Brain pericyte (primary cell): ENCODE results near the gene MAFB.
"Not testable (repeated sequence)": the region's sequence is repeated elsewhere in the genome, so short reads cannot be mapped to it uniquely, and the experiment has no call there.

Experiments used
- DNase-seq: peaks from one replicate; pipeline ENCODE4 v3.0.0-alpha.2; 2012; ENCODE audit warnings: low read depth, low spot score

Gene MAFB

GRCh38 chr20:40689100-40689942 is at the start of gene MAFB:
Gene MAFB (minus strand): TSS chr20:40689236. CDS start chr20:40688850, 386 bp downstream.
- peak; percentile 79 for DNase-seq

DNA sequence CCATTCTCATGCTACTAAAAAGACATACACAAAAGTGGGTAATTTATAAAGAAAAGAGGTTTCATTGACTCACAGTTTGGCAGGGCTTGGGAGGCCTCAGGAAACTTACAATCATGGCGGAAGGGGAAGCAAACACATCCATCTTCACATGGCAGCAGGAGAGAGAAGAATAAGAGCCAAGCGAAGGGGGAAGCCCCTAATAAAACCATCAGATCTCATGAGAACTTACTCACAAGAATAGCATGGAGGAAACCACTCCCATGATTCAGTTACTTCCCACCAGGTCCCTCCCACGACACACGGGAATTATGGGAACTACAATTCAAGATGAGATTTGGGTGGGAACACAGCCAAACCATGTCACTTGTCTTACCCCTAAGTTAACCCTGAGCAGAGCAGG is 47.4 kb upstream of the MAFB start:
- DNase-seq, result not testable (repeated sequence)

- no peak for DNase-seq
Observed at GRCh38 chr20:40728996-40729395, 40.0 kb upstream of the MAFB start.

- DNase-seq, result no peak
Observed at GRCh38 chr20:40728470-40728869, 39.4 kb upstream of the MAFB start.

DNA sequence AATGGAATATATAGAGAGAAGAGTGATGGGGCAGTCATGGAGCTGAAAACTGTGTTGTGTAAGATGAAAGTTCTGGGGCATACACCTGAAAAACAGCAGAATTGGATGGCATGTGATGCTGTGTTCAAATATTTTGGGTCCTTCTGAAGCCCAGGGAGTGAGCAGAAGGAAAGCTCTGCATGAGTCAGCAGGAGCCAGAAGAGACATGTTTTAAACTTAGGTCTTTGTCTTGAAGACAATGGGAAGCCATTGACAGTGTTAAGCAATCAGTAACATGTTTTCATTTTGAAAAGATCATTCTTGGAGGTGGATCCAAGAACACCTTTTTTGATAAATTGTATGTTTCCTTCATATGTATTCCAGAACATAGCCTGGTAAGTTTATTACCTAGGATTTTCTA is 38.9 kb upstream of the MAFB start:
- no peak for DNase-seq

DNA sequence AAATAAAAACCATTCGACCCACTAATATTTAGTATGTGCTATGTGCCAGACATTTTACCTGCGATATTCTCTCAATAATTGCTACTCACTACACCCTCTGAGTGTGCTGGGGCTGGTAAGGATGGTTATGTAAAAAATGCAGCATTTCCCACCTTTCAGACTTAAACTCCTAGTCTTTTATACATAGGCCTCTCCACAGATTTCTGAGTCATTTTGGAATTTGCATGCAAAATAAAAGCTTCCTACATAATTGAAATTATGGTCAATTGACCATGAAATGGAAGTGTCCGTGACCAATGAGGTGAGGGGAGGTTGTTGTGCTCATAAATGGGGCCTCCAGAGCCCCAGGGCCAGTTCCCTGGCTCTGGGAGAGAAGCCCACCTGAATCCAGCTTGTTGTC is 37.7 kb upstream of the MAFB start:
- DNase-seq, result no peak

- DNase-seq, result no peak
Observed at GRCh38 chr20:40724566-40724965, 35.5 kb upstream of the MAFB start.

DNA sequence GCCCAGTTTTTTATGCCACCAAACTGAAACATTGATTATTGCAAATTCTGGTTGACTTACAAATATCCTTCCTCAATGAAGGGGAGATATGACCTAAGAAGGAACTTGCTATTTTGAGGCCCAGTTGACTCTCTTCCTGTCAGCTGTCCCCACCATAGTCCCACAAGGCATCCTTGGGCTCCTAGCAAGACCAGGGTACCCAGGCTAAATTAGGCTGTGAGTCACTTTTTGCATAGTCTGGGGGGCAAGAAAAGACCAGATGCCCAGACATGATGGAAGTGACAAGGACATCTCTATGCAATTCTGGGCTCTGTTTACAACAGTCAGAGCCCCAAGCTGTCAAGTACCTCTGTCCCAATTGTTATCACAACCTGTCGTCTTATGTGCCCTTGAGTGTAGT is 31.8 kb upstream of the MAFB start:
- no peak for DNase-seq

DNA sequence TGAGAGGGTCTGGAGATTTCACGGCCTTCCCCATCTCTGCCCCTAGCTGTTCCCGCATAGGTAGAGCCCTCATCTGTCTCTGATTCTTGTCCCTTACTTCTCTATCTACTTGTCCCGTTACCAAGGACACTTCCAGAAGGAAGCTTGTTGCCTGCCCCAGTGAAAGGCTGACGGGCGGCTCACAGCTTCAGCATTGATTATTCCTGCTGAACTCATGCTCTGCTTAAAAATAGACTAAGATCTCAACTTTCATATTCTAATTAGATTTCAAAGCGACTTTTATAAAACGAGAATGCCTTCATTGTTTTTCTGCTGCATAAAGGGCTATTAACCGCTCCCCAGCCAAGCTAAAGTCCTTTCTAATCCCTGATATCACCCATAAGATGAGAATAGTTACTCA is 31.1 kb upstream of the MAFB start:
- no peak for DNase-seq

DNA sequence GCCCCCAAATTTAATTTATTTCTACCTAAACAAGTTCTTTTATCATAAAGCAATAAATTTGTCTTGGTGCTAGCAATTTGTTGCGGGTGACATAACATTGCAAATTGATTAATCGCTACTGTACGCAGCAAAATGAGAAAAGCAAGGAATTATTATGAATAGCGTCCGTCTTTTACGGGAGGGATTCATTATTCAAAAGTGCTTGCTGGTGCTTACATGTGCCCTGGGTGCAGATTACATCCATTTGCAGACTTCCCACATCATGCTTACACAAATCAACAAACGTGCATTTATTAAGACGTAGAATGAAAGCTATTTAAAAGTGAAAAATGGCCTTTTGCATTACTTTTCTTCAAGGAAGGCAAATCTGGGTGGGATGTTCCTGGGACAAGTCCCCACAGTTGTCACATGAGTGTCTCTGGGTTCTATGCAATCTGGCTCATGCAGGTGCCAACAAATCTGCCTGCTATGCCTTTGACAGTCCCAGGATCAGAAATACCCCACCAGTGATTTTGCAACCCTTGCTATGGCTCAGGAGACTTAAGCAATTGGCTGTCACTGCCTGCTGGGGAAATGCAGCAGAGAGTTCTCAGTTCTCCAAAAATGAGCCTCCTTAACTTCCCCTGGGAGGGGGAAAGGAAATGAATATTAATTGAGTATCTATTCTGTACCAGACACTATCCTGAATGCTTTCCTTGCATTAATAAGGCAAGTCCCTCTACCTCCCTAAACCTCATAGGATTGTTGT is 30.1 kb upstream of the MAFB start:
- DNase-seq, result no peak

GRCh38 chr20:40718214-40718977 is 29.4 kb upstream of the MAFB start:
- no peak for DNase-seq

DNA sequence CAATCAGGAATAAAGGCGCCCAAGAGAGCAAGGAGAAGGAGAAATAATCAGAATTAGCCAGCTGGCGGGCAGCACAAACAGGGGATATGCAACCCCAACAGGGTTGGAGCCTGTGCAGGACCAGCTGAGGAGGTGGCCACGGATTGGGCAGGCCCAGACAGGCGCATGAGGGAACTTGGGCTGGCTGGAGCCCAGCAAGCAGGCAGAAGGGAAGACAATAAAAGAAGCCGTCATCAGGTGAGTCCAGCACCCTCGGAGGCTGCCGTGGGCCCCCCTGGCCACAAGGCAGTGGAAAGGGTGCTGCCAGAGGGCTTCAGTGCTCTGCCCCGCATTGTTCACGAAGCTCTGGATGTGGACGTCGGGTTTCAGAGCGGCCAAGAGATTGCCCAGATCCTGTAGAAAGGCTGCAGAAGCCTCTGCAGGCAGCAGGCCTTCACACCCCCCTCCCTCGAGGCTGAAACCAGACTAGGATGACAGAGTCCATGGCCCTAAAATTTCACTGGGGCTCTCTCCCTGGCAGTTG is 28.4 kb upstream of the MAFB start:
- no peak for DNase-seq

- DNase-seq, result no peak
Observed at GRCh38 chr20:40715491-40715890, 26.5 kb upstream of the MAFB start.

- no peak for DNase-seq
Observed at GRCh38 chr20:40714916-40715315, 25.9 kb upstream of the MAFB start.

- DNase-seq, result no peak
Observed at GRCh38 chr20:40714109-40714508, 25.1 kb upstream of the MAFB start.

DNA sequence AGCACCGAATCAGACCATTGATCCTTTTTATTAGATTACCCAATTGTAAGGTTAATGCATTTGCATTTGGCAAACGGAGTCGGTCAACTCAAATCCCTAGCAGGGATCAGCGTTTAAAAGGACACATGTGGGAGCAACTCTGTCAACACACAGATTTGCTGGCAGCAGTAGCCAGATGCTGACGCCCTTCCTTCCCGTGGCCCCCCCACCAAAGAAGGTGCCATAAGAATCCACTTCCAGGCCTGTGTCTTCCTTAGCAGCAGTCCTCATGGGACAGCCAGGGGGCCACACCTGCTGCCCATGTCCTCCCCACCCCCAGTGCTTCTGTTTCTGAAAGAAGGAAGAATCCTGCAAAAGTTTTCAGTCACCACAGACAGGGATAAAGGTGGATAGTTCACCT is 24.5 kb upstream of the MAFB start:
- DNase-seq, result no peak

DNA sequence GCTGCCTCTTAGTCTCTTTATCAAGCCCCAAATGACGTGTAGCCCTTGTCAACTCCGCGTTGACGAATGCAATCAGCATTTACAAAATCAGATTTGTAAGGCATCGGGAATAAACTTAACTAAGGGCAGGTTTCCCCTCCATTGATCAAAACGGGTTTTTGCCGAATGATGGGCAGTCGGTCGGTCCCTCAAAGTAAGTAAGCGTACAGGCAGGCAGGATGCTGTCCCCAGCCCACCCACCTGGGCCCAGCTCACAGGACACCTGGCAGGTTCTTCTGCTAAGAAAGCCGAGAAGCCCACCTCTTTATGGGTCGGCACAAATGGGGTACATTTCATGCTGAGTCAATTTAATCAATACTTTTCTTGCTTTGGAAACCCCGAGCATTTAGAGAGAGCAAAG is 22.0 kb upstream of the MAFB start:
- no peak for DNase-seq

DNA sequence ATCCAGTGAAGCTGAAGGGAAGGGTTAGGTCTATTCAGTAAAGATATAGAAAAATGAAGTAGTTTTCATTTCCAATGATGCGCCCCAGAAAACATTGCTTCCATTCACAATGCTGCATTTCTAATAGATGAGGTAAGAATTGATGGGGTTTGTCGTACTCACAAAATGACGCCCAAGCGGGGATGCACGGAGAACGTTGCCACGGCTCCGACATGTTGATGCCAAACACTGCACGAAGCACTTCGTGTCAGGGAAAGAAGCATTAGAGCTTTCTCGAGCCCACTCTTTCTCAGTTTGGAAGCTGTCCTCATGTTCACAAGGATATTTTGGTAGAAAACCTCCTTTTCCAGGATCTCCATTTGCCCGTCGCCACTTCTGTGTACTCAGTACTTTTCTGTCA is 21.6 kb upstream of the MAFB start:
- no peak for DNase-seq

DNA sequence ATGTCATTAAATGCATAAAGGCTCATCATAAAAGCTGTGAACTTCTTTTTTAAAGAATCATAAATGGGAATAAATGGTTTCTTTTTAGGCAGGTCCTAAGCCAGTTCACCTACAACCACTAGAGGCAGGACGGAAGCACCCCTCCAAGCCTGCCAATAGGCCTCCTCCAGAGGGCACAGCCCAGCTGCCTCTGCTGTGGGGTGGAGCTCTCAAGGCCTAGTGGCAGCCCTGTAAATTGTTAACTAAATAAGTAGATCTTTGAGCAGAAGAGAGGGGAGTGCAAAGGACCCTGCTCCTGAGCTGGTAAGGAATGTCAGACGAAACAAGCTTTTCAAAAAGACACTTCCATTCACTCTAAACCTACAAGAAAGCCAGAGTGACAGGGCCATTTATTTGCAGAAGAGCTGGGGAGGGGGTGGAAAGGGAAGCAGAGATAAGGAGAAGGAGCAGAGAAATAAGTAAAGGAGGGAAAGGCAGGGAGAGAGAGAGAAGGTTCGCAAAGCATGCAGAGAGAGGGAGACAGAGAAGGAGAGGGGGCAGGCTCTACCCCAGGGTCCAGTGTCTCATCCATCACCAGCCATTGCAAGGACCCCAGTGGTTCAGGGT is 18.0 kb upstream of the MAFB start:
- DNase-seq, result no peak

GRCh38 chr20:40705413-40705812 is 16.4 kb upstream of the MAFB start:
- no peak for DNase-seq

GRCh38 chr20:40704828-40705227 is 15.8 kb upstream of the MAFB start:
- no peak for DNase-seq
